Measurements from ENCODE around the gene BMERB1. TPM values are rescaled to one million over a fixed set of nuclear protein-coding genes. Genes with fewer than 3 reads are reported as not detected.
"Not testable (repeated sequence)": the region's sequence is repeated elsewhere in the genome, so short reads cannot be mapped to it uniquely, and the experiment has no call there.

The BMERB1 gene
- total RNA-seq, 1 experiment from 2014 or later, result 3.8 TPM

- ChIA-PET CTCF (no interaction called here), POLR2A (ENCODE audit: unreplicated experiment) (no interaction called here)
- H3K4me2 ChIP-seq (ENCODE audit: low read length), result no peak overlapping the region
- ATAC-seq (no peak), DNase-seq (no peak)
- H3K9me2 ChIP-seq (replicated peaks; ENCODE audit: low read length), result no peaks in the 10 kb centered on the region
- no peaks in the 10 kb centered on the region for H3K36me3 ChIP-seq (ENCODE audit: low read depth, low read length)
- H3K4me1 ChIP-seq (ENCODE audit: insufficient read depth, low read length), result no peaks in the 10 kb centered on the region
- BruUV-seq (replicated peaks), result no TSS peak
- TF ChIP-seq EZH2phosphoT487 (IDR thresholded peaks at IDR 0.05; ENCODE audit: borderline replicate concordance, low read length) (no peak), EZH2 (IDR thresholded peaks at IDR 0.05; ENCODE audit: low read length, unreplicated experiment) (no peak)
- TF ChIP-seq, protein P1, sequence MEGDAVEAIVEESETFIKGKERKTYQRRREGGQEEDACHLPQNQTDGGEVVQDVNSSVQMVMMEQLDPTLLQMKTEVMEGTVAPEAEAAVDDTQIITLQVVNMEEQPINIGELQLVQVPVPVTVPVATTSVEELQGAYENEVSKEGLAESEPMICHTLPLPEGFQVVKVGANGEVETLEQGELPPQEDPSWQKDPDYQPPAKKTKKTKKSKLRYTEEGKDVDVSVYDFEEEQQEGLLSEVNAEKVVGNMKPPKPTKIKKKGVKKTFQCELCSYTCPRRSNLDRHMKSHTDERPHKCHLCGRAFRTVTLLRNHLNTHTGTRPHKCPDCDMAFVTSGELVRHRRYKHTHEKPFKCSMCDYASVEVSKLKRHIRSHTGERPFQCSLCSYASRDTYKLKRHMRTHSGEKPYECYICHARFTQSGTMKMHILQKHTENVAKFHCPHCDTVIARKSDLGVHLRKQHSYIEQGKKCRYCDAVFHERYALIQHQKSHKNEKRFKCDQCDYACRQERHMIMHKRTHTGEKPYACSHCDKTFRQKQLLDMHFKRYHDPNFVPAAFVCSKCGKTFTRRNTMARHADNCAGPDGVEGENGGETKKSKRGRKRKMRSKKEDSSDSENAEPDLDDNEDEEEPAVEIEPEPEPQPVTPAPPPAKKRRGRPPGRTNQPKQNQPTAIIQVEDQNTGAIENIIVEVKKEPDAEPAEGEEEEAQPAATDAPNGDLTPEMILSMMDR (conservative IDR thresholded peaks at IDR 0.05; ENCODE audit: low read depth, low read length), result no peak
- H3F3A ChIP-seq (ENCODE audit: low read length, unreplicated experiment), result no peaks in the 10 kb centered on the region
- no peaks in the 10 kb centered on the region for H3K27me3 ChIP-seq (ENCODE audit: low read length)
- no peak overlapping the region for H3K9ac ChIP-seq (ENCODE audit: low read length)
- no peak overlapping the region for H3K27ac ChIP-seq (ENCODE audit: low read length)
- no peak overlapping the region for H3K4me3 ChIP-seq (ENCODE audit: low read length)
- H2AFZ ChIP-seq (ENCODE audit: low read length), result no peak overlapping the region
- intact Hi-C loops (cut with micrococcal nuclease), result no loop called here
- no peaks in the 10 kb centered on the region for H4K20me1 ChIP-seq (ENCODE audit: low read length)
- no peaks in the 10 kb centered on the region for H3K9me3 ChIP-seq (ENCODE audit: low read length)
- H3K79me2 ChIP-seq (ENCODE audit: low read length), result no peaks in the 10 kb centered on the region
These were observed 131.7 kb downstream of the BMERB1 start for GRCh38 chr16:15566095-15566494.

- Histone ChIP-seq H3K36me3 (ENCODE audit: low read depth, low read length) (no peaks in the 10 kb centered on the region), H3K27me3 (ENCODE audit: low read length) (no peaks in the 10 kb centered on the region), H3K79me2 (ENCODE audit: low read length) (no peaks in the 10 kb centered on the region), H2AFZ (ENCODE audit: low read length) (no peak overlapping the region), H3K4me3 (ENCODE audit: low read length) (no peak overlapping the region), H4K20me1 (ENCODE audit: low read length) (no peaks in the 10 kb centered on the region), H3K4me2 (ENCODE audit: low read length) (no peak overlapping the region), H3F3A (ENCODE audit: low read length, unreplicated experiment) (no peaks in the 10 kb centered on the region), H3K9ac (ENCODE audit: low read length) (no peak overlapping the region), H3K27ac (ENCODE audit: low read length) (no peak overlapping the region), H3K9me3 (ENCODE audit: low read length) (no peaks in the 10 kb centered on the region), H3K9me2 (replicated peaks; ENCODE audit: low read length) (no peaks in the 10 kb centered on the region), H3K4me1 (ENCODE audit: insufficient read depth, low read length) (peaks cover 12% of the 10 kb centered on the region)
- POLR2A ChIA-PET (ENCODE audit: unreplicated experiment), result no interaction called here
- no TSS peak for BruUV-seq (replicated peaks)
- ATAC-seq, result no peak
- no peak for DNase-seq
- intact Hi-C loops (cut with micrococcal nuclease), result no loop called here
- CTCF ChIA-PET, result no interaction called here
- TF ChIP-seq EZH2 (IDR thresholded peaks at IDR 0.05; ENCODE audit: low read length, unreplicated experiment), result no peak
- TF ChIP-seq, protein P1 (conservative IDR thresholded peaks at IDR 0.05; ENCODE audit: low read depth, low read length), result no peak
- TF ChIP-seq EZH2phosphoT487 (IDR thresholded peaks at IDR 0.05; ENCODE audit: borderline replicate concordance, low read length), result no peak
These were observed 133.4 kb downstream of the BMERB1 start for GRCh38 chr16:15567823-15568222.

DNA sequence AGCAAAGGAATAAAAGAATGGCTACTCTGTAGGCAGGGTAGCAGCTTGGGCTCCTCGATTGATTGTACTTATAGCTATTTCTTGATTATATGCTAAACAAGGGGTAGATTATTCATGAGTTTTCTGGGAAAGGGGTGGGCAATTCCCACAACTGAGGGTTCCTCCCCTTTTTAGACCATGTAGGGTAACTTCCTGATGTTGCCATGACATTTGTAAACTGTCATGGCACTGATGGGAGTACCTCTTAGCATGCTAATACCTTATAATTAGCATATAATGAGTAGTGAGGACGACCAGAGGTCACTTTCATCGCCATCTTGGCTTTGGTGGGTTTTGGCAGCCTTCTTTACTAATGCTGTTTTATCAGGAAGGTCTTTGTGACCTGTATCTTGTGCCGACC is 136.3 kb downstream of the BMERB1 start:
- CTCF ChIA-PET; H3K27ac ChIP-seq (ENCODE audit: low read length); H3K79me2 ChIP-seq (ENCODE audit: low read length); POLR2A ChIA-PET (ENCODE audit: unreplicated experiment); H3K4me3 ChIP-seq (ENCODE audit: low read length); H3F3A ChIP-seq (ENCODE audit: low read length, unreplicated experiment); BruUV-seq (replicated peaks); DNase-seq; H3K9me3 ChIP-seq (ENCODE audit: low read length); H3K36me3 ChIP-seq (ENCODE audit: low read depth, low read length); H3K9ac ChIP-seq (ENCODE audit: low read length); H3K9me2 ChIP-seq (replicated peaks; ENCODE audit: low read length); ATAC-seq; H3K27me3 ChIP-seq (ENCODE audit: low read length); intact Hi-C loops (cut with micrococcal nuclease); H4K20me1 ChIP-seq (ENCODE audit: low read length); H2AFZ ChIP-seq (ENCODE audit: low read length); H3K4me2 ChIP-seq (ENCODE audit: low read length): not testable (repeated sequence)
- peaks cover 18% of the 10 kb centered on the region for H3K4me1 ChIP-seq (ENCODE audit: insufficient read depth, low read length)
